Uterus (tissue), 2 donors: Measurements from ENCODE around the gene ZDHHC1.

Source experiments
- CTCF ChIP-seq, 4 experiments: fragments of 200-600 bp in 2 of 4; fragments of 450-650 bp in 2 of 4; sonication (generic) in 2 of 4; IDR thresholded peaks; one replicate each; pipeline ENCODE4 v1.5.1; 2016 to 2019; ENCODE audit warnings: antibody characterized with exemption in 4 of 4, mild to moderate bottlenecking in 2 of 4, moderate library complexity in 1 of 4
- POLR2A ChIP-seq, 2 donors: fragments of 450-650 bp; IDR thresholded peaks; one replicate each; pipeline ENCODE4 v1.6.1; 2016; ENCODE audit warnings: antibody characterized with exemption in 2 of 2, mild to moderate bottlenecking in 1 of 2, moderate library complexity in 1 of 2

GRCh38 chr16:67429799-67430503, 13.7 kb upstream of the ZDHHC1 start:
- no peak for TF ChIP-seq CTCF (IDR thresholded peaks at IDR 0.05)
- TF ChIP-seq POLR2A (IDR thresholded peaks at IDR 0.05): no peak
